ENCODE measurements around the gene HINFP.

HINFP gene

GRCh38 chr11:119155733-119156492, 34.5 kb downstream of the HINFP start (continued):
- TF ChIP-seq TCF4 (CRISPR knock-in tag; IDR thresholded peaks at IDR 0.05; ENCODE audit: borderline replicate concordance) (no peak), PPARA (CRISPR knock-in tag; IDR thresholded peaks at IDR 0.05; ENCODE audit: borderline replicate concordance) (no peak), ZFP3 (CRISPR knock-in tag; IDR thresholded peaks at IDR 0.05) (no peak), RARB (CRISPR knock-in tag; IDR thresholded peaks at IDR 0.05) (no peak), ARNTL (CRISPR knock-in tag; IDR thresholded peaks at IDR 0.05; ENCODE audit: borderline replicate concordance, low read depth) (no peak), SNAI2 (CRISPR knock-in tag; IDR thresholded peaks at IDR 0.05) (no peak), ZC3H10 (CRISPR knock-in tag; IDR thresholded peaks at IDR 0.05) (no peak), GLIS3 (CRISPR knock-in tag; IDR thresholded peaks at IDR 0.05) (no peak)

- no peak for ATAC-seq
- TF ChIP-seq CSDC2 (CRISPR knock-in tag; IDR thresholded peaks at IDR 0.05) = no peak
- no peak for TF ChIP-seq RARB (CRISPR knock-in tag; IDR thresholded peaks at IDR 0.05)
- no peak for TF ChIP-seq POU6F1 (CRISPR knock-in tag; IDR thresholded peaks at IDR 0.05; ENCODE audit: borderline replicate concordance, low read depth)
- no peak for TF ChIP-seq ISL1 (CRISPR knock-in tag; IDR thresholded peaks at IDR 0.05)
- no peak for TF ChIP-seq PATZ1 (CRISPR knock-in tag; IDR thresholded peaks at IDR 0.05; ENCODE audit: borderline replicate concordance)
- no peak for TF ChIP-seq ZFP3 (CRISPR knock-in tag; IDR thresholded peaks at IDR 0.05)
- no peak for TF ChIP-seq SNAI2 (CRISPR knock-in tag; IDR thresholded peaks at IDR 0.05)
- no peak for TF ChIP-seq BACH2 (CRISPR knock-in tag; IDR thresholded peaks at IDR 0.05; ENCODE audit: borderline replicate concordance)
- no peak for TF ChIP-seq TSHZ2 (CRISPR knock-in tag; IDR thresholded peaks at IDR 0.05)
- TF ChIP-seq GLIS3 (CRISPR knock-in tag; IDR thresholded peaks at IDR 0.05) = no peak
- TF ChIP-seq CSRNP3 (CRISPR knock-in tag; IDR thresholded peaks at IDR 0.05) = no peak
- TF ChIP-seq ESRRG (CRISPR knock-in tag; IDR thresholded peaks at IDR 0.05) = no peak
- TF ChIP-seq OSR1 (CRISPR knock-in tag; IDR thresholded peaks at IDR 0.05) = no peak
- TF ChIP-seq ARNTL (CRISPR knock-in tag; IDR thresholded peaks at IDR 0.05; ENCODE audit: borderline replicate concordance, low read depth) = no peak
- TF ChIP-seq TCF4 (CRISPR knock-in tag; IDR thresholded peaks at IDR 0.05; ENCODE audit: borderline replicate concordance) = no peak
- TF ChIP-seq ZNF565 (CRISPR knock-in tag; conservative IDR thresholded peaks at IDR 0.05; ENCODE audit: low read depth) = no peak
- no peak for TF ChIP-seq ZNF8 (CRISPR knock-in tag; IDR thresholded peaks at IDR 0.05)
Measured at GRCh38 chr11:119156496-119156895, 35.1 kb downstream of the HINFP start.

GRCh38 chr11:119157063-119157462, 35.7 kb downstream of the HINFP start:
- TF ChIP-seq TCF4 (CRISPR knock-in tag; IDR thresholded peaks at IDR 0.05; ENCODE audit: borderline replicate concordance) (no peak), CSDC2 (CRISPR knock-in tag; IDR thresholded peaks at IDR 0.05) (no peak), PPARA (CRISPR knock-in tag; IDR thresholded peaks at IDR 0.05; ENCODE audit: borderline replicate concordance) (no peak), ZNF8 (CRISPR knock-in tag; IDR thresholded peaks at IDR 0.05) (no peak)
- ATAC-seq = no peak

- ATAC-seq = no peak
- TF ChIP-seq ZNF565 (CRISPR knock-in tag; conservative IDR thresholded peaks at IDR 0.05; ENCODE audit: low read depth) = no peak
- no peak for TF ChIP-seq ZFP30 (CRISPR knock-in tag; IDR thresholded peaks at IDR 0.05)
- TF ChIP-seq ZC3H10 (CRISPR knock-in tag; IDR thresholded peaks at IDR 0.05) = no peak
- TF ChIP-seq ISL1 (CRISPR knock-in tag; IDR thresholded peaks at IDR 0.05) = no peak
- TF ChIP-seq PPARA (CRISPR knock-in tag; IDR thresholded peaks at IDR 0.05; ENCODE audit: borderline replicate concordance) = no peak
- no peak for TF ChIP-seq TCF4 (CRISPR knock-in tag; IDR thresholded peaks at IDR 0.05; ENCODE audit: borderline replicate concordance)
- TF ChIP-seq CREB5 (CRISPR knock-in tag; IDR thresholded peaks at IDR 0.05; ENCODE audit: low read depth) = no peak
- no peak for TF ChIP-seq ESRRG (CRISPR knock-in tag; IDR thresholded peaks at IDR 0.05)
- no peak for TF ChIP-seq POU6F1 (CRISPR knock-in tag; IDR thresholded peaks at IDR 0.05; ENCODE audit: borderline replicate concordance, low read depth)
- no peak for TF ChIP-seq ARNTL (CRISPR knock-in tag; IDR thresholded peaks at IDR 0.05; ENCODE audit: borderline replicate concordance, low read depth)
- TF ChIP-seq TOX (CRISPR knock-in tag; IDR thresholded peaks at IDR 0.05; ENCODE audit: borderline replicate concordance) = no peak
Measured at GRCh38 chr11:119158467-119158866, 37.1 kb downstream of the HINFP start.
